Measurements from ENCODE around the gene TK1. TPM values are rescaled to one million over a fixed set of nuclear protein-coding genes. Genes with fewer than 3 reads are reported as not detected.

Gene TK1
- total and polyA plus RNA-seq, 7 experiments from 2014 or later: 0.20 to 57.7 (median 0.29) TPM; not detected in 2

GRCh38 chr17:78231991-78232858 lies 45.4 kb upstream of the TK1 start:
- peaks cover 0 to 6% of the 10 kb centered on the region in 2 donors for H3K4me1 ChIP-seq (ENCODE audit: control insufficient read depth in 2 of 2, insufficient read depth in 2 of 2, low read length in 2 of 2)
- no peak overlapping the region for H3K4me3 ChIP-seq (ENCODE audit: low read length)
- POLR2A ChIA-PET: no interaction called here
- Mint-ChIP-seq H3K4me1 (peaks cover 0 to 9% (median 4%) of the 10 kb centered on the region in 7 donors), H3K36me3 (peaks cover 0 to 4% (median 0%) of the 10 kb centered on the region in 5 donors), H3K27me3 (peaks cover 11 to 45% (median 27%) of the 10 kb centered on the region in 5 donors), H3K9me3 (peaks cover 0 to 1% (median 0%) of the 10 kb centered on the region in 11 donors), H3K4me3 (peak overlapping the region in 7 of 10 donors; percentile 4 to 63 (median 39)), H3K27ac (no peak overlapping the region)
- peaks cover 4 to 17% of the 10 kb centered on the region in 2 donors for H3K27me3 ChIP-seq (ENCODE audit: control insufficient read depth in 2 of 2, insufficient read depth in 2 of 2, low read length in 2 of 2)
- intact Hi-C loops (cut with micrococcal nuclease): no loop called here
- peak in 1 of 9 donors; percentile 46 for DNase-seq
- H3K27ac ChIP-seq (ENCODE audit: low read depth, low read length): no peak overlapping the region
- ATAC-seq: peak; percentile 70
- H3K9me3 ChIP-seq (ENCODE audit: control insufficient read depth in 2 of 3, low read length in 3 of 3): no peaks in the 10 kb centered on the region
- H3K36me3 ChIP-seq (ENCODE audit: control insufficient read depth in 2 of 3, insufficient read depth in 3 of 3, low read length in 3 of 3): no peaks in the 10 kb centered on the region
- CTCF ChIA-PET: interaction anchor here (0.6 kb wide), 1 partner anchor 899 kb away, joined by 3 read pairs; no protein-coding TSS in a partner anchor

GRCh38 chr17:78230996-78231935 lies 44.4 kb upstream of the TK1 start, which contains the start of gene TMEM235:
Gene TMEM235, plus strand, starts transcription at chr17:78231631. Its CDS starts 393 bp downstream, at chr17:78232024.
- H3K9me3 Mint-ChIP-seq: peaks cover 0 to 1% (median 0%) of the 10 kb centered on the region in 11 donors
- DNase-seq: no peak
- ATAC-seq: no peak
- H3K36me3 ChIP-seq (ENCODE audit: control insufficient read depth in 2 of 3, insufficient read depth in 3 of 3, low read length in 3 of 3): no peaks in the 10 kb centered on the region
- H3K36me3 Mint-ChIP-seq: peaks cover 0 to 4% (median 0%) of the 10 kb centered on the region in 5 donors
- H3K9me3 ChIP-seq (ENCODE audit: control insufficient read depth in 2 of 3, low read length in 3 of 3): no peaks in the 10 kb centered on the region
- H3K4me1 ChIP-seq (ENCODE audit: control insufficient read depth in 2 of 2, insufficient read depth in 2 of 2, low read length in 2 of 2): peaks cover 0 to 10% of the 10 kb centered on the region in 2 donors
- H3K4me3 ChIP-seq (ENCODE audit: low read length): no peak within 1 kb of the TSS
- H3K4me1 Mint-ChIP-seq: peaks cover 0 to 15% (median 10%) of the 10 kb centered on the region in 7 donors
- H3K27me3 Mint-ChIP-seq: peaks cover 11 to 45% (median 27%) of the 10 kb centered on the region in 5 donors
- ChIA-PET CTCF (no interaction called here), POLR2A (no interaction called here)
- peak within 1 kb of the TSS in 6 of 10 donors; percentile 11 to 63 (median 52) for H3K4me3 Mint-ChIP-seq
- H3K27ac Mint-ChIP-seq: no peak within 1 kb of the TSS
- H3K27ac ChIP-seq (ENCODE audit: low read depth, low read length): no peak within 1 kb of the TSS
- intact Hi-C loops (cut with micrococcal nuclease): no loop called here
- H3K27me3 ChIP-seq (ENCODE audit: control insufficient read depth in 2 of 2, insufficient read depth in 2 of 2, low read length in 2 of 2): peaks cover 4 to 17% of the 10 kb centered on the region in 2 donors

DNA sequence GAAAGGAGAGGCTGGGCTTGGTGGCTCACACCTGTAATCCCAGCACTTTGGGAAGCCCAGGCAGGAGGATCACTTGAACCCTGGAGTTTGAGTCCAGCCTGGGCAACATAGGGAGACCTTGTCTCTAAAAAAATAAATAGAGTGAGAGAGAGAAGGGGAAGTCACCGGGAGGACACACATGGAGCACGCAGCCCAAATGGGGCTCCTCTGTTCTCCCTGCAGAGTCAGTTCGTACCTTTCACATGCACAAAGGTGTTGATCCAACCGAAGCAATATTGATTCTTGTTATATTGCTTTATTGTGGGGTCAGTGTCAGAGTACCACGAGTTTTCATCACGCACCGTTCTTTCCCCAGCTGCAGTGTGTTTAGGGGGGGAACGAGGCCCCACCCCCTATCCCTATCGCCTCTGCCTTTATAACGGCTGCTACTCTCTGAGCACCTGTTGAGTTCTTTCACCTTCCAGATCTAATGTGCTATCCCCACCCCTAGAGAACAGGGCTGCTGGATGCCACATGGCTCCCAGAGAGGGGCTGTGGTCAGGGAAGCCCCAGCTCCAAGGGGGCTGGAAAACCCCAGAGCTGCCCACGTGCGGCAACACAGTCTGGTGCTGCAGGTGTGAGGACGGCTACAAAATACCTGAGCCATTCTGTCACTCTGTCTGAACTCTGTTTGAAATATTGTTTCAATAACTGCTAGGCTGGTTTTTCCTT lies 43.6 kb upstream of the TK1 start:
- Histone ChIP-seq H3K4me3 (ENCODE audit: low read length) (no peak overlapping the region), H3K27me3 (ENCODE audit: control insufficient read depth in 2 of 2, insufficient read depth in 2 of 2, low read length in 2 of 2) (peaks cover 4 to 17% of the 10 kb centered on the region in 2 donors), H3K27ac (ENCODE audit: low read depth, low read length) (no peak overlapping the region), H3K36me3 (ENCODE audit: control insufficient read depth in 2 of 3, insufficient read depth in 3 of 3, low read length in 3 of 3) (no peaks in the 10 kb centered on the region), H3K4me1 (ENCODE audit: control insufficient read depth in 2 of 2, insufficient read depth in 2 of 2, low read length in 2 of 2) (peaks cover 0 to 10% of the 10 kb centered on the region in 2 donors), H3K9me3 (ENCODE audit: control insufficient read depth in 2 of 3, low read length in 3 of 3) (no peaks in the 10 kb centered on the region)
- Mint-ChIP-seq H3K27ac (no peak overlapping the region), H3K4me1 (peaks cover 0 to 15% (median 10%) of the 10 kb centered on the region in 7 donors), H3K9me3 (peaks cover 0 to 1% (median 0%) of the 10 kb centered on the region in 11 donors), H3K4me3 (peak overlapping the region in 2 of 10 donors; percentile 42 to 58), H3K27me3 (peaks cover 11 to 45% (median 27%) of the 10 kb centered on the region in 5 donors), H3K36me3 (peaks cover 0 to 4% (median 0%) of the 10 kb centered on the region in 5 donors)
- ATAC-seq (no peak), DNase-seq (no peak)
- POLR2A ChIA-PET: interaction anchor here (0.5 kb wide), 1 partner anchor 635 kb away, joined by 3 read pairs; no protein-coding TSS in a partner anchor
- CTCF ChIA-PET: interaction anchor here (1.6 kb wide), 1 partner anchor 19 kb away, joined by 3 read pairs; no protein-coding TSS in a partner anchor
- intact Hi-C loops (cut with micrococcal nuclease): no loop called here

DNA sequence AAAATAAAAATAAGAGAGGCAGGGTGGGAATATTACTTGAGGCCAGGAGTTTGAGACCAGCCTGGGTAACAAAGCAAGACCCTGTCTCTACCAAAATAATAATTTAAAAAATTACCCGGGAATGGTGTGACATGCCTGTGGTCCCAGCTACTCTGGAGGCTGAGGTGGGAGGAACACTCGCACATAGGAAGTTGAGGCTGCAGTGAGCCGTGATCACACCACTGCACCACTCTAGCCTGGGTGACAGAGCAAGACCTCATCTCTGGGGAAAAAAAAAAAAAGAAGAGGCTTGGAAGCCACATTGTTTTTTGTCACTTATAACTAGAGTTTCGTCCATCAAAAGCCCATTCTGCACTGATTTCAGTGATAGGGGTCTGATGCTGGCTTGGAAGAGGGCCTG lies 41.3 kb upstream of the TK1 start:
- Histone ChIP-seq H3K4me3 (ENCODE audit: low read length) (no peak overlapping the region), H3K27me3 (ENCODE audit: control insufficient read depth in 2 of 2, insufficient read depth in 2 of 2, low read length in 2 of 2) (peaks cover 4 to 17% of the 10 kb centered on the region in 2 donors), H3K9me3 (ENCODE audit: control insufficient read depth in 2 of 3, low read length in 3 of 3) (no peaks in the 10 kb centered on the region), H3K27ac (ENCODE audit: low read depth, low read length) (no peak overlapping the region), H3K36me3 (ENCODE audit: control insufficient read depth in 2 of 3, insufficient read depth in 3 of 3, low read length in 3 of 3) (no peaks in the 10 kb centered on the region), H3K4me1 (ENCODE audit: control insufficient read depth in 2 of 2, insufficient read depth in 2 of 2, low read length in 2 of 2) (peaks cover 0 to 12% of the 10 kb centered on the region in 2 donors)
- Mint-ChIP-seq H3K4me1 (peaks cover 4 to 24% (median 14%) of the 10 kb centered on the region in 7 donors), H3K4me3 (no peak overlapping the region), H3K36me3 (peaks cover 0 to 4% (median 0%) of the 10 kb centered on the region in 5 donors), H3K27me3 (peaks cover 11 to 44% (median 25%) of the 10 kb centered on the region in 5 donors), H3K27ac (no peak overlapping the region), H3K9me3 (no peaks in the 10 kb centered on the region)
- no peak for DNase-seq
- no peak for ATAC-seq
- ChIA-PET CTCF (no interaction called here), POLR2A (no interaction called here)
- intact Hi-C loops (cut with micrococcal nuclease): no loop called here

- H3K4me3 Mint-ChIP-seq: no peak overlapping the region
- POLR2A ChIA-PET: no interaction called here
- intact Hi-C loops (cut with micrococcal nuclease): no loop called here
Measured at GRCh38 chr17:78227455-78227916, 40.6 kb upstream of the TK1 start.

More at GRCh38 chr17:78227455-78227916, 40.6 kb upstream of the TK1 start:
- Histone ChIP-seq H3K9me3 (ENCODE audit: control insufficient read depth in 2 of 3, low read length in 3 of 3) (no peaks in the 10 kb centered on the region), H3K27me3 (ENCODE audit: control insufficient read depth in 2 of 2, insufficient read depth in 2 of 2, low read length in 2 of 2) (peaks cover 4 to 13% of the 10 kb centered on the region in 2 donors), H3K36me3 (ENCODE audit: control insufficient read depth in 2 of 3, insufficient read depth in 3 of 3, low read length in 3 of 3) (no peaks in the 10 kb centered on the region), H3K4me1 (ENCODE audit: control insufficient read depth in 2 of 2, insufficient read depth in 2 of 2, low read length in 2 of 2) (peaks cover 0 to 15% of the 10 kb centered on the region in 2 donors), H3K4me3 (ENCODE audit: low read length) (no peak overlapping the region), H3K27ac (ENCODE audit: low read depth, low read length) (no peak overlapping the region)
- H3K36me3 Mint-ChIP-seq: peaks cover 0 to 4% (median 0%) of the 10 kb centered on the region in 5 donors
- H3K4me1 Mint-ChIP-seq: peaks cover 4 to 26% (median 16%) of the 10 kb centered on the region in 7 donors
- DNase-seq (no peak), ATAC-seq (peak; percentile 64)
- H3K27ac Mint-ChIP-seq: no peak overlapping the region
- no peaks in the 10 kb centered on the region for H3K9me3 Mint-ChIP-seq
- H3K27me3 Mint-ChIP-seq: peaks cover 6 to 37% (median 20%) of the 10 kb centered on the region in 5 donors
- CTCF ChIA-PET: no interaction called here

Data from naive thymus-derived CD4-positive, alpha-beta T cell (primary cell).